NCI-H1105 (cell line): ENCODE data around the gene MFAP5.

Experiments
- DNase-seq: peaks from one replicate; lab custom pipeline; 2025; lab: John Stamatoyannopoulos, UW

MFAP5 gene, protein sequence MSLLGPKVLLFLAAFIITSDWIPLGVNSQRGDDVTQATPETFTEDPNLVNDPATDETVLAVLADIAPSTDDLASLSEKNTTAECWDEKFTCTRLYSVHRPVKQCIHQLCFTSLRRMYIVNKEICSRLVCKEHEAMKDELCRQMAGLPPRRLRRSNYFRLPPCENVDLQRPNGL

GRCh38 chr12:8662593-8662992 is at the start of gene MFAP5:
Gene MFAP5, minus strand, starts transcription at chr12:8662826. Its CDS starts 722 bp downstream, at chr12:8662104.
- no peak for DNase-seq

DNA sequence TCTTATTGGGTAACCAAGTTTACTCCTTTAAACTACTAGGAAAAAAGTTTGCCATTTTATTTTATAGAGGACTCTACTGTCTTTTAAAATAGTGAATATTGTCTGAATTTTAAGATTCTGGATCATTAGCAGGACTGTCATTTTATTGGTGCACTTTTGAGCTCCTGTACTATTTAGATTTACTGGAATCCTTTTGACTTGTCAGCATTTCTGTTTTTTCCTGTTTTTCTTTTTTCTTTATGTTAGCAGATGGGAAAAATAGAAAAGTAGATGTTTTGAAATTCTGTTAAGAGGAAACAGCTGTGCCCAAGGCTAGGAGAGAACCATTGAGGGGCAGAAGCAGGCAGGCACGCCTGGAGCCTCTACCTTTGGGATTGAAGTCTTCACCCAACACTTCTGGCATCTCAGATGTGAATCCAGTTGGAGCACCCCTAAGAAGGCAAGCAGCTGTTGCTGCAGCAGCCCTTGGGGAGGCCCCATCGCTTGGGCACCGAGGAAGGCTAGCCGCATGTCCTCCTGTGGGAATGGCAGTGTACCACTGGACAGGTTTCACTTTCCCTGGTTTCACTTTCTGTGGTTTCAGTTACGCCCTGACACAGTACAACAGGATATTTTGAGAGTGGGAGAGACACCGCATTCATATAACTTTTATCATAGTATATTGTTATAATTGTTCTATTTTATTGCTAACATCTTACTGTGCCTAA is 46.7 kb upstream of the MFAP5 start:
- no peak for DNase-seq

DNA sequence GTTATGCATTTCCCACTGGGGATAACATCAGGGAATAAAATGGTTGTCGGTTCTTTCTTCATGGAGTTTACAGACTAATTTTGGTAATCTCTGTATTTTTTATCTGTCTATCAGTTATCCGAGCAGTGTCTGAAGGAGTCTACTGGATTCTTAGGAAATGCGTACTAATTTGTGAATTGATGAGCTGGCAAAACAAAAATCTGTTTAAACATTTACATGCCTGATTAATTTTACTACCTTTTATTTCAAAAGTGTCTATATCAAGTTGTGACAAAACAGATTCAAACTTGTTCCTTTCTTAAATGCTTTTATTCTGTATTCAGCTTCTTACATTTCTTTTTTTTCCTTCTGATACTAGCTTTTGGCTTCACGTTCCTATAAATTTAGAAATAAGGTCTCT is 39.5 kb upstream of the MFAP5 start:
- DNase-seq = no peak

DNA sequence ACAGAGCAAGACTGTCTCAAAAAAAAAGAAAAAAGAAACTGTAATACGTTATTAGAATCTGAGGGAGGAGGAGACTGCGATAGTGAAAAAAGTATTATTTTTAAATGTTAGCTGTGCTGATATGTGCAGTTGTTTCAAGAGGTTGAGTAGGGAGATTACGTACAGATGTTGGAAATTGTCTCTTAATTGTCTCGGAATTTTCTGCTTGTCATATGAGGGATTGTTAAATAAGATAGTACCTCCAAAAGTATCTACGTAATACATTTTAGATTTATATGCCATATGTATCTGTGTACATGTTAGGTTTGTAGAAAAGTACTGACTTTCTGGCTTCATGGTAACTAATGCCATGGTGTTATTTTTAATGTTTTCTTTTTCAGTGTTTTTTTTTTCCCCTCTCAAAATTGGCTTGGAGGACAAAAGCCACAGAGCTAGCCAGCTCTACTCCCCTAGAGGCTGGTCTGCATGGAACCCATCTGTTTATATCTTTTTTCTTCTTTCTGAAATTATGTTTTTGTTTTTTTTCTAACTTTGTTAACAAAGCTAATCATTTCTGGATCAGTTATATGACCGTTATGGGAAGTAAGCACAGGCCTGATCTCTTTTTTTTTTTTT is 38.5 kb upstream of the MFAP5 start:
- no peak for DNase-seq

GRCh38 chr12:8699714-8700113 is 37.1 kb upstream of the MFAP5 start:
- no peak for DNase-seq

DNA sequence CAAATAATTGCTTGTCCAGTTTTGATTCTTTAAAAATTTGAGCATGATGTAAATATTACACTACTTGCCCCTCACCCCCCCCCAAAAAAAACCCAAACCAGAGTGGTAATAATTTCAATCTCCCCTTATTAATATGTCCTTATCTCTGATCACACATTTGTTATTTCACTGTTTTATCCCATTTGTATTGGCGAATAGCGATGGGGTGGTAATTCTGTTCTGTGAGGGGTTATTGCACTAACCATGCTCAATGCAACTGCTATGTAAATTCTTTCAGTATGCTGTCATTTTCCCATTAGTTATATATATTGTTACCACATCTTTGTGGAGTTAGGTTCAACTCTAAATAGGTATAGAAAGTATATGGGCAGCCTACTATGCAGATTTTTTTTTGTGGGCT is 36.3 kb upstream of the MFAP5 start:
- no peak for DNase-seq

GRCh38 chr12:8698132-8698851 is 35.7 kb upstream of the MFAP5 start:
- no peak for DNase-seq

GRCh38 chr12:8697476-8698131 is 35.0 kb upstream of the MFAP5 start, which contains the start of gene RIMKLB:
Gene RIMKLB, plus strand, starts transcription at chr12:8697991. Its CDS starts 15,876 bp downstream, at chr12:8713867.
- DNase-seq = peak; percentile 81

GRCh38 chr12:8697120-8697475 is 34.5 kb upstream of the MFAP5 start:
- DNase-seq = peak; percentile 54

DNA sequence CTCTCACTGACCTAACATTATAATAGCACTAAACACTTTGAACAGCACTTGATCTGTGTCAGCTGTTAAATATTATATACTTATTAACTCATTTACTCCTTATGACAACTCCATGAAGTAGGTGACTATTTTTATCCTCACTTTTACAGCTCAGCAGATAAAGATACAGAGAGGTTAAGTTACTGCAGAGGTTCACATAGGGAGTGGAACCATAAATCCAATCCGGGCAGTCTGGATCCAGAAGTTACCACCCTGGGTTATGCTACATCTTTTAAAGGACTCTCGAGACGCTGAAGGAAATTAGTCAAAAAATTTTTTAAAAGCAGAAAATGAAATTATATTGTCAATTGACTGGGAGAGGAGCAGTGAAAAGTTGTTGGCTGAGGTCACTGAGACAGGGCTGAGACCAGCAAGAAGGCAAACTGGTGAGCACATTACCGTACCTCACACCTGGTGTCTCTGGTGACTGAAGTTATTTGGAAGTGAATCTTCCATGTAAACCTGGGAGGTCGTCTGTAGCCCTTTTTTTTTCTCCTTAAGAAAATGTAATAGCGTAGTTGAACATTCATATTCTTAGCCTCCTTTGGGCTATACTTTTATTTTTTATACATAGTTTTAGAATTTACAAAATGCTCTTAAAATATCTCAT is 33.9 kb upstream of the MFAP5 start:
- no peak for DNase-seq

DNA sequence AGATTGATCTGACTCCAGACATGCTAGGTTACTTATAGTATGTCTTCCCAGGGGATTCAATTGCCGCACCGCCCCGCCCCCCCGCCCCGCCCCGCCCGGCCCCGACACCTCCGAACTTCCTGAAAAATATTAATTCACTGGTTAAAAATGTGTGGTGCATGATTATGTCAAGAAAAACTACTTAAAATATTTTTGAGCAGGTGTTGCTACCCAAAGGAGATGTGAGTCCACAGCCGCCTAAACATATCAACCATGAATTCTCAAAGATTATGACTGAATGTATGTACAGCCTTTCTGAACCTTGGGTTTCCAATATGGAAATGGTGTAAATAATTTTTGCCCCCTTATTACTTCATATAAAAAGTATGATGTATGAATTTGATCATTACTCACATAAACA is 32.5 kb upstream of the MFAP5 start:
- DNase-seq = no peak

DNA sequence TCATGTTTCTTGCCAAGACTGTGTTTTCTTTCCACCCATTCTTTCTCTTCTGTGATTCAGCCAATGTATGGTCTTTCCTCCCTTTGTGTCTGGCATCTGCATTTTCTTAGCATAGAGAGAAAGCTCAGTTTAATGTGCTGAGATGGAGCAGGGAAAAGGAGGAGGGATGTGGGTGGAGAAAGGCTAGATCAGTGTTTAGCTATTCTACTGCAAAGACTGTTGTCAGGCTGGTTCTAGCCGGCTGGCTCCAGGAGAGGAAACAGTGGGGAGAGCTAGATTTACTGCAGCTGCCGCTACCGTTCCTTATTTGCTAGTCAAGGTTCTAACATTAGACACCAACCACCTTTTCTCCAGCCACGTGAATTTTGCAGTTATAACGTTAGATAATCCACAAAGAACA is 29.9 kb upstream of the MFAP5 start:
- peak; percentile 32 for DNase-seq

GRCh38 chr12:8689681-8690080 is 27.1 kb upstream of the MFAP5 start:
- no peak for DNase-seq

GRCh38 chr12:8687846-8688601 is 25.4 kb upstream of the MFAP5 start:
- peak; percentile 77 for DNase-seq

DNA sequence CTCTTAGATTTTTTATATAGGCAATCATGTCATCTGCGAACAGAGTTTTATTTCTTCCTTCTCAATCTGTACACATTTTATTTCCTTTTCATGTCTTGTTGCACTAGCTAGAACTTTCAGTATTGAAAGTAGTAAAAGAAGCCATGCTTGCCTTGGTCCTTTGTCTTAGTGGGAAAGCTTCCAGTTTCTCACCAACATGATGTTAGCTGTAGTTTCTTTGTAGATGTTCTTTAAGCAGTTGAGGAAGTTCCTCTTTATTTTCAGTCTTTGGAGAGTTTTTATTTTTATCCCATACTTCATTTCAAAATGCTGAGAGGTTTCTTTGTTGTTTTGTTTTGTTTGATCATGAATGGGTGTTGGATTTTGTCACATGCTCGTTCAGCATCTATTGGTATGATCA is 22.4 kb upstream of the MFAP5 start:
- DNase-seq = no peak

DNA sequence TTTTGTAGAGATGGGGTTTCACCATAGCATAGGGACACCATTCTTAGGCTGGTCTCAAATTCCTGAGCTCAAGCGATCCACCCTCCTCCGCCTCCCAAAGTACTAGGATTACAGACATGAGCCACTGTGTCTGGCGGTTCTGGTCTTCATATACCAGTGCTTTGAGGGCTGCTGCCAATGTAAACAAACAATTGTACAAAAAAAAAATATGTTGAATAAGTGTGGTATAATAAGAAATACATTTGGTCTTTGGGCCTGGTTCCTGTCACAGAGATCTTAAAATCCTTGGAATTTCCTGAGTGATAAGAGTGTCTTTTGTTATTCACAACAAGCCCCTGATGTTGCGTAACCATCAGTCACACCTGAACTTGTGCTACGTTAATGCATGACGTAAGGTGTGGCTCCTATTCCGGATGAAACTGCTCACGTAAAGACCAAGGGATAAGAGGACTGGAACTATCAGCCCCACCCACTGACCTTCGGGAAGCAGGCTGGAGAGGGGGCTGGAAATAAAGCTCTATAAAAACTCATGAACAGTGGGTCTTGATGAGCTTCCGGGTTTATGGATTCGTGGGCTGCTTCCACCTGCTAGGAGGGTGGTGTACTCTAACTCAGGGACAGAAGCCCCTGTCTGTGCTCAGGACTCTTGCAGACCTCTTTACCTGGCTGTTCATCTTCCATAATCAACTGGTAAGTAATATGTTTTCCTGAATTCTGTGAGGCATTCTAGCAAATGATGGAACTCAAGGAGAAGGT is 18.7 kb upstream of the MFAP5 start:
- peak; percentile 8 for DNase-seq

GRCh38 chr12:8680533-8680932 is 17.9 kb upstream of the MFAP5 start:
- no peak for DNase-seq

DNA sequence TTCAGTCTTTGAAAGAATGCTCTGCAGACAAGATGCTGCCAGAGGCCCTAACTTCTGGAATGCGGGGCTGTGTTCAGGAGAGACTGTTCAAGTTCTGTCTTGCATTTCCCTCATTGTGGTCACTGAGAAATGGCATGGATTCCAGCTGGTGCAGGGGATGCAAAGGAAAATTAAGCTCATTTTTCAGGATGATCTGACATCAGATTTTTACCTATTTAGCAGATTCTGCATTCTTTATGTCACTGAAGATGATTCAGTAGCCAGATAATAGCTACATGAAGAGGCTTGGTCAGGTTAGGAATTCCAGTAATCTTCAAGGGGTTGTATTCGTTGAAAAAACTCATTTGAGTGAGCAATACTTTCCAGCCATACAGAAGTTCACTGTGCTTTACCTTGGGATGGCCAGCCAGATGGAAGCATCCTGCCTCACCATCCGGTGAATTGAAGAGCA is 16.1 kb upstream of the MFAP5 start:
- DNase-seq = no peak

DNA sequence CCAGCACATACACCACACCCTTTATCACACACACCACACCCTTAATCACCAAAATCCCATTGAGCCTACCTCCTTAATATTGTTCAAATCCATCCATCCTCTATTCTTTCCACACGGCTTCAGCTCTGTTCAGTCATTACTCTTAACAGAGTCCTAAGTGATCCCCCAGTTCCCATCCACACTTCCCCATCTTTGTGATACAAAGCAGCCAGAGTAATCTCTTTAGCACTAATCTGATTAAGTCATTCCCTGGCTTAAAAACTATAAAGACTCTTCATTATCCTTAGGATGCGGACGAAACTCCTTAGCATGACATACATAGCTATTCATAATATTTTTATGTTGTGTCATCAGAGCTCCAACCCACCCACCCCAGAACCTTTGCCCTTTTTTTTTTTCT is 14.7 kb upstream of the MFAP5 start:
- DNase-seq = no peak

- DNase-seq = no peak
These were observed 14.0 kb upstream of the MFAP5 start for GRCh38 chr12:8676651-8677050.
